H9 (cell line): Measurements from ENCODE around the gene ERN1. TPM values are rescaled to one million over a fixed set of nuclear protein-coding genes. Genes with fewer than 3 reads are reported as not detected.

ENCODE experiments used
- DNase-seq: peaks from one replicate; pipeline ENCODE4 v3.0.0-alpha.2; 2017
- H2AFZ ChIP-seq: one replicate; pipeline ENCODE4 v1.6.1; 2013; ENCODE audit warnings: mild to moderate bottlenecking, low read length, control low read depth, moderate library complexity
- H2AK5ac ChIP-seq: 2 replicates; pipeline ENCODE4 v1.6.1; 2013; ENCODE audit warnings: low read length, control low read depth, mixed read lengths; ENCODE audit not compliant: insufficient read length
- H2BK120ac ChIP-seq: one replicate; pipeline ENCODE4 v1.6.1; 2013; ENCODE audit warnings: low read depth, mild to moderate bottlenecking, low read length, control low read depth, inconsistent platforms; ENCODE audit not compliant: poor library complexity, severe bottlenecking
- H2BK12ac ChIP-seq: 2 replicates; pipeline ENCODE4 v1.6.1; 2013; ENCODE audit warnings: low read length, control low read depth, mixed read lengths, low read depth; ENCODE audit not compliant: insufficient read length
- H2BK15ac ChIP-seq: 2 replicates; pipeline ENCODE4 v1.6.1; 2013; ENCODE audit warnings: low read depth, low read length, control low read depth
- H2BK20ac ChIP-seq: one replicate; pipeline ENCODE4 v1.6.1; 2013; ENCODE audit warnings: low read depth, mild to moderate bottlenecking, low read length, control low read depth, inconsistent platforms; ENCODE audit not compliant: poor library complexity, severe bottlenecking
- H2BK5ac ChIP-seq: 2 replicates; pipeline ENCODE4 v1.6.1; 2013; ENCODE audit warnings: low read length, control low read depth, mixed read lengths; ENCODE audit not compliant: insufficient read length
- H3K14ac ChIP-seq: 2 replicates; pipeline ENCODE4 v1.6.1; 2013; ENCODE audit warnings: low read length, control low read depth; ENCODE audit not compliant: insufficient read depth
- H3K18ac ChIP-seq: 2 replicates; pipeline ENCODE4 v1.6.1; 2013; ENCODE audit warnings: low read depth, mild to moderate bottlenecking, mixed read lengths, low read length, control low read depth; ENCODE audit not compliant: insufficient read length
- H3K23ac ChIP-seq: 2 replicates; pipeline ENCODE4 v1.6.1; 2013; ENCODE audit warnings: low read length, control low read depth, mixed read lengths, low read depth; ENCODE audit not compliant: insufficient read length
- H3K23me2 ChIP-seq: 2 replicates; pipeline ENCODE4 v1.6.1; 2013; ENCODE audit warnings: low read depth, mild to moderate bottlenecking, mixed read lengths, low read length, control low read depth; ENCODE audit not compliant: insufficient read length, poor library complexity, severe bottlenecking
- H3K27ac ChIP-seq: 2 replicates; pipeline ENCODE4 v1.5.1; 2013; ENCODE audit warnings: low read length, control low read depth, mixed read lengths, low read depth; ENCODE audit not compliant: insufficient read length
- H3K27me3 ChIP-seq: 2 replicates; pipeline ENCODE4 v1.6.1; 2013; ENCODE audit warnings: low read length, control low read depth, inconsistent platforms; ENCODE audit not compliant: insufficient read depth
- H3K4ac ChIP-seq: 2 replicates; pipeline ENCODE4 v1.6.1; 2013; ENCODE audit warnings: low read depth, mild to moderate bottlenecking, control low read depth, inconsistent platforms, low read length, moderate library complexity
- H3K4me1 ChIP-seq: 2 replicates; pipeline ENCODE4 v1.6.1; 2013; ENCODE audit warnings: low read length, control low read depth, inconsistent platforms; ENCODE audit not compliant: insufficient read depth
- H3K4me2 ChIP-seq: 2 replicates; pipeline ENCODE4 v1.6.1; 2013; ENCODE audit warnings: low read length, control low read depth, mixed read lengths; ENCODE audit not compliant: insufficient read length, insufficient read depth
- H3K56ac ChIP-seq: 2 replicates; pipeline ENCODE4 v1.6.1; 2013; ENCODE audit warnings: low read depth, mild to moderate bottlenecking, mixed read lengths, low read length, control low read depth; ENCODE audit not compliant: insufficient read length
- H3K79me1 ChIP-seq: 2 replicates; pipeline ENCODE4 v1.6.1; 2013; ENCODE audit warnings: low read depth, mild to moderate bottlenecking, moderate library complexity, low read length, control low read depth, inconsistent platforms; ENCODE audit not compliant: insufficient read depth, poor library complexity, severe bottlenecking
- H3K79me2 ChIP-seq: 2 replicates; pipeline ENCODE4 v1.6.1; 2013; ENCODE audit warnings: low read length, control low read depth, inconsistent platforms; ENCODE audit not compliant: insufficient read depth
- H3K9ac ChIP-seq: 2 replicates; pipeline ENCODE4 v1.6.1; 2013; ENCODE audit warnings: low read length, control low read depth, mixed read lengths; ENCODE audit not compliant: insufficient read length; ENCODE audit errors: extremely low read depth
- H3K9me3 ChIP-seq: one replicate; pipeline ENCODE4 v1.6.1; 2013; ENCODE audit warnings: low read depth, low read length, inconsistent platforms; ENCODE audit not compliant: control insufficient read depth
- H3T11ph ChIP-seq: one replicate; pipeline ENCODE4 v1.6.1; 2013; ENCODE audit warnings: mild to moderate bottlenecking, low read length, control low read depth, inconsistent platforms
- H4K20me1 ChIP-seq: one replicate; pipeline ENCODE4 v1.6.1; 2013; ENCODE audit not compliant: control insufficient read depth, insufficient read length, insufficient read depth
- H4K5ac ChIP-seq: 2 replicates; pipeline ENCODE4 v1.6.1; 2013; ENCODE audit warnings: low read depth, mild to moderate bottlenecking, mixed read lengths, low read length, control low read depth; ENCODE audit not compliant: insufficient read length
- H4K8ac ChIP-seq: replicated peaks from 2 replicates; pipeline ENCODE4 v1.6.1; 2013; ENCODE audit warnings: low read length, control low read depth, mixed read lengths, low read depth; ENCODE audit not compliant: insufficient read length
- H4K91ac ChIP-seq: 2 replicates; pipeline ENCODE4 v1.6.1; 2013; ENCODE audit warnings: low read depth, mild to moderate bottlenecking, moderate library complexity, mixed read lengths, low read length, control low read depth; ENCODE audit not compliant: insufficient read length
- H3K27ac Mint-ChIP-seq, 3 experiments: 2 replicates in 2 of 3; 3 replicates in 1 of 3; pipeline ENCODE4 v1.8.0; 2020 to 2021; ENCODE audit warnings: mixed read lengths in 3 of 3, mild to moderate bottlenecking in 1 of 3, moderate library complexity in 1 of 3
- H3K27me3 Mint-ChIP-seq: 2 replicates; pipeline ENCODE4 v1.8.0; 2021; ENCODE audit warnings: low read depth, mild to moderate bottlenecking, moderate library complexity, mixed read lengths
- H3K36me3 Mint-ChIP-seq, 3 experiments: 2 replicates in 2 of 3; 3 replicates in 1 of 3; pipeline ENCODE4 v1.8.0; 2020 to 2021; ENCODE audit warnings: low read depth in 3 of 3, mixed read lengths in 3 of 3; ENCODE audit not compliant: insufficient read depth in 1 of 3
- H3K4me1 Mint-ChIP-seq, 2 experiments: 2 replicates each; pipeline ENCODE4 v1.8.0; 2020; ENCODE audit warnings: mixed read lengths in 2 of 2
- H3K4me3 Mint-ChIP-seq, 2 experiments: 2 replicates in 1 of 2; 3 replicates in 1 of 2; pipeline ENCODE4 v1.8.0; 2020 to 2021; ENCODE audit warnings: mild to moderate bottlenecking in 2 of 2, mixed read lengths in 2 of 2, moderate library complexity in 1 of 2
- H3K9me3 Mint-ChIP-seq, 2 experiments: 2 replicates in 1 of 2; 3 replicates in 1 of 2; pipeline ENCODE4 v1.8.0; 2020; ENCODE audit warnings: mild to moderate bottlenecking in 2 of 2, mixed read lengths in 2 of 2, moderate library complexity in 1 of 2
- CTCF ChIP-seq: fragments of 200-600 bp; sonication (generic); conservative IDR thresholded peaks from 3 replicates; pipeline ENCODE4 v1.8.0; 2021; ENCODE audit warnings: antibody characterized with exemption, mild to moderate bottlenecking
- WGBS: extraction: QIAGEN DNeasy Blood & Tissue Kit; methylation state at CpG from one replicate; pipeline ENCODE4 v1.1.7; 2013; ENCODE audit warnings: missing lambda C conversion rate, low lambda C conversion rate, mixed read lengths; ENCODE audit not compliant: insufficient read length; ENCODE audit errors: extremely low coverage; 5-methylcytosine and 5-hydroxymethylcytosine counted together
- total RNA-seq: library from RNA; stranded (reverse); gene quantifications from 2 replicates; pipeline ENCODE4 v1.2.1, GENCODE V29; 2021

Gene ERN1
- total RNA-seq, 1 experiment from 2014 or later = 5.0 TPM

- Histone ChIP-seq H3K56ac (no peak overlapping the region), H3K14ac (no peak overlapping the region), H3T11ph (no peak overlapping the region), H3K27ac (no peak overlapping the region), H3K9ac (no peak overlapping the region), H2BK15ac (no peak overlapping the region), H3K23ac (no peak overlapping the region), H3K23me2 (no peaks in the 10 kb centered on the region), H2BK120ac (no peak overlapping the region), H4K5ac (no peak overlapping the region), H4K20me1 (no peaks in the 10 kb centered on the region), H3K18ac (no peak overlapping the region), H3K79me1 (no peaks in the 10 kb centered on the region), H2BK5ac (no peak overlapping the region), H2BK20ac (no peak overlapping the region), H3K4me1 (peaks cover 8% of the 10 kb centered on the region), H3K79me2 (no peaks in the 10 kb centered on the region), H3K9me3 (no peaks in the 10 kb centered on the region), H2AK5ac (no peak overlapping the region), H2BK12ac (no peak overlapping the region), H3K27me3 (no peaks in the 10 kb centered on the region), H3K4ac (no peak overlapping the region), H2AFZ (no peak overlapping the region), H4K8ac (no peak overlapping the region), H3K4me2 (no peak overlapping the region), H4K91ac (no peak overlapping the region)
- Mint-ChIP-seq H3K4me3 (no peak overlapping the region), H3K27ac (no peak overlapping the region; a peak in 2 of 7 replicates), H3K4me1 (peaks cover 5 to 7% of the 10 kb centered on the region in 2 experiments; a peak in 3 of 4 replicates), H3K27me3 (no peaks in the 10 kb centered on the region), H3K9me3 (no peaks in the 10 kb centered on the region), H3K36me3 (peaks cover 0 to 1% (median 0%) of the 10 kb centered on the region in 3 experiments; a peak in 2 of 7 replicates)
- no peak for DNase-seq
- TF ChIP-seq CTCF = no peak
- WGBS = no CpG with 5 or more reads among the region's 8 CpGs
Observed at GRCh38 chr17:64081802-64082799, 47.8 kb downstream of the ERN1 start.
